Measurements from ENCODE around the gene P2RY10.

Gene P2RY10

DNA sequence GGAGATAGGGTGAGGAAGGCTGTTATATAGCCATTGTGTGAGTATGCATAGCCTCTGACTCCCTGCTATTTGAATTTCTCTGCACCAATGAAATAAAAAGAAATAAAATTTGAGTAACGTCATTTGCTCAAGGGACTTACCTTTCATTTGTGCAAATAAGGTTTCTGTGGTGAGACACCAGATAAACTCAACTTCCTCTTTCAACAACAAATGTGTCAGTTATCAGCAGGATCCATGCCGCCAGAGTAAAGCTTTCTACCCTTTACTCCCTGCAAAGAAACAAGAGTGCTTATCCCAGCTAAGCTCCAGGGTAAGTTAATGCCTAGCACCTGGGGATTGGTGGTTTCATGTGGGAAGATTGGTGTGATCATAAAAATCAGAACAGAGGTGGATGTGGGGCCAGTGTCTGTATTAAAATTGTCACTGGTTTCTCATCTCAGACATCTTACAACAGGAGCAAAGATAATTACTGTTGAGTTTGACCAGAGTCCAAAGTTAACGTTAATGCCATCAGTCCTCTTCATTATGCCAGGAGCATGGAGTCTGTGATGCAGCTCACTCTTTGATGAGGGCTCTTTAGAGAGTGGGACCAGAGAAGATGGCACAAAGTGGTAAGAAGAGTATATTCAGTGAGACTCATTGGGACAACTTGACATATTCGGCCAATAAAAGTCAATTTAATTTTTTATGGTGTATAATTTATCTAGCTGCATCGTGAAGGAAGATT is at the start of gene P2RY10:
Gene P2RY10, plus strand, starts transcription at position 206 of the 727 bp plus-strand sequence. CDS start 15,130 bp downstream, outside the sequence.
- no peak within 1 kb of the TSS for H3K27ac ChIP-seq
- TF ChIP-seq, protein P1, sequence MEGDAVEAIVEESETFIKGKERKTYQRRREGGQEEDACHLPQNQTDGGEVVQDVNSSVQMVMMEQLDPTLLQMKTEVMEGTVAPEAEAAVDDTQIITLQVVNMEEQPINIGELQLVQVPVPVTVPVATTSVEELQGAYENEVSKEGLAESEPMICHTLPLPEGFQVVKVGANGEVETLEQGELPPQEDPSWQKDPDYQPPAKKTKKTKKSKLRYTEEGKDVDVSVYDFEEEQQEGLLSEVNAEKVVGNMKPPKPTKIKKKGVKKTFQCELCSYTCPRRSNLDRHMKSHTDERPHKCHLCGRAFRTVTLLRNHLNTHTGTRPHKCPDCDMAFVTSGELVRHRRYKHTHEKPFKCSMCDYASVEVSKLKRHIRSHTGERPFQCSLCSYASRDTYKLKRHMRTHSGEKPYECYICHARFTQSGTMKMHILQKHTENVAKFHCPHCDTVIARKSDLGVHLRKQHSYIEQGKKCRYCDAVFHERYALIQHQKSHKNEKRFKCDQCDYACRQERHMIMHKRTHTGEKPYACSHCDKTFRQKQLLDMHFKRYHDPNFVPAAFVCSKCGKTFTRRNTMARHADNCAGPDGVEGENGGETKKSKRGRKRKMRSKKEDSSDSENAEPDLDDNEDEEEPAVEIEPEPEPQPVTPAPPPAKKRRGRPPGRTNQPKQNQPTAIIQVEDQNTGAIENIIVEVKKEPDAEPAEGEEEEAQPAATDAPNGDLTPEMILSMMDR (IDR thresholded peaks at IDR 0.05; ENCODE audit: low read depth, low read length, missing control alignments), result no peak
- no peak within 1 kb of the TSS for H3K4me3 ChIP-seq (ENCODE audit: low read depth, low read length)
- H3K27me3 ChIP-seq (replicated peaks), result no peaks in the 10 kb centered on the region
- no peak for DNase-seq
- in situ Hi-C loops (cut with HindIII; ENCODE audit: low pct_ligation_motif_present, low sequenced_read_pairs), result no loop called here
- no peaks in the 10 kb centered on the region for H3K36me3 ChIP-seq (replicated peaks)

DNA sequence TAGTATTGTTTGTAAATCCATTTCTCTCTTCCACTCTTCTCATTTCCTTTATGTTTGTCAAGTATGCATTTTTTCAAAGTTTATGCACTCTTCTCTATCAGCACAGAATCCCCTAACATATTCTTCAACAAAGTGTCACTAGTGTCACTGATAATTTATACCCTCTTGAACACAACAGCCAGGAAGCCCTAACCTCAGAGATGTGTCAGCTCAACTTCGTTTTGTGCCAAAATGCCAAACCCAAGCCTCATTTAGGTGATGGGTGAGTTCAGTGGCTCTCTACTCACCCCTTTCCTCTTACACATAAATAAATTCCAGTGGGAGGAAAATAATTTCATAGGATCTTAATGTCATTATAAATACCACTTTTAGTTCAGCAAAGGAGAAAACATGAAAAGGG is 22.4 kb upstream of the P2RY10 start:
- H3K36me3 ChIP-seq (replicated peaks), result no peaks in the 10 kb centered on the region
- H3K27ac ChIP-seq, result no peak overlapping the region
- DNase-seq, result no peak
- in situ Hi-C loops (cut with HindIII; ENCODE audit: low pct_ligation_motif_present, low sequenced_read_pairs), result no loop called here
- TF ChIP-seq, protein P1 (IDR thresholded peaks at IDR 0.05; ENCODE audit: low read depth, low read length, missing control alignments), result no peak
- no peak overlapping the region for H3K4me3 ChIP-seq (ENCODE audit: low read depth, low read length)
- H3K27me3 ChIP-seq (replicated peaks), result no peaks in the 10 kb centered on the region

DNA sequence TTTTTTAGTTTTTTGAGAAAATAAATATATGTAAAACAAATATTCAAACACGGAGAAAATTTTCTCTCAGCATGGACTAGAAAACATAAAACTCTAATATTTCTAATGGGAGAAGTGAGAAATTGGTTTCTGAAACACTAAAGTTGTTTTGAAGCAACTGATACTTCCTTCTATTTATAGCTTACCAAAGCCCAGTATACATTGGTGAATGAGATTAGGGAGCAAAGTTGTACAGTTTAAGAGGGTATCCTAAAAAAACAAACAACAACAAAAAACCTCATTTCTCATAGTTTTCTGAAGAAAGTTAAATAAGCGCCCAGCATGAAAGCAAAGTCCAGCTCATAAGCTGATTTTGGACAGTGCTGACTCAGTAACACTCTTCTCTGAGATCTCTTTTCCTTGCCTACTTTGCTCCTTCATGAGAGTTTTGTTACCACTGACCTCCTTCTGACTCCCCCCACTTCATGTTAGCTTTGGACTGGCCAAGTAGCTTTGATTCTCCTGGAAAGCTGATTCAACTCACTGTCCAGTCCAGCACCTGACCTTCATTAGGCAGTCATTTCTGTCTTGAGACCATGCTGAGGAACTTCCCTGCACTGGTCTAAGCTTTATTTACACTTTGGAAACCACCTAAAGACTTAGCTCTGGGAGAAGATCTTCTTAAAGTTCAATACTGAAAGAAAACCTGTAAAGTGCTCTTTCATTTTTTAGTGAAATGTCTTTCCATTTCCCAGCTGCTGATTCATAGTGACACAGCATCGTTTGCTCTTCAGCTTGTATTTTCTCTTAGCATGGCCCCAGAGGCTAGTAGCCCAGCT is 21.8 kb upstream of the P2RY10 start:
- no peak for DNase-seq
- no peak overlapping the region for H3K27ac ChIP-seq
- H3K4me3 ChIP-seq (ENCODE audit: low read depth, low read length), result no peak overlapping the region
- H3K36me3 ChIP-seq (replicated peaks), result no peaks in the 10 kb centered on the region
- in situ Hi-C loops (cut with HindIII; ENCODE audit: low pct_ligation_motif_present, low sequenced_read_pairs), result no loop called here
- TF ChIP-seq, protein P1 (IDR thresholded peaks at IDR 0.05; ENCODE audit: low read depth, low read length, missing control alignments), result no peak
- H3K27me3 ChIP-seq (replicated peaks), result no peaks in the 10 kb centered on the region

DNA sequence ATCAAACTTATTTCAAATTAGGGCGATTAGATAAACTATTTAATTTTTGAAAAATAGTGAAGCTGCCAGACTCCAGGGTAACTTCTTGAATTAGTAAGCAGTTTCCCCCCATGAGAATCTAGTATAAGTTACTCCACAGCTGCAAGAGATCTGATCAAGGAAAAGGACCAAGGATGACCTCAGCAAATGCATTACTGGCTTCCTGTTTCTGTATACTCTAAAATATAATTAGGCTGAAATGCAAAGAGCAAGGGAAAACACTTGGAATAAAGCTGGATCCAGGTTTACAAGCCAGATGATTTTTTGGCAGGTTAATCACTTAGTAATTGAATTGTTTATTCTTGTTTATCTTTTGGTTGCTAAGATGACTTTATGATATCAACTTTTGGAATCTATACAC is 13.4 kb upstream of the P2RY10 start:
- in situ Hi-C loops (cut with HindIII; ENCODE audit: low pct_ligation_motif_present, low sequenced_read_pairs), result no loop called here
- Histone ChIP-seq H3K36me3 (replicated peaks) (no peaks in the 10 kb centered on the region), H3K27me3 (replicated peaks) (no peaks in the 10 kb centered on the region), H3K4me3 (ENCODE audit: low read depth, low read length) (no peak overlapping the region), H3K27ac (no peak overlapping the region)
- no peak for DNase-seq
- TF ChIP-seq, protein P1 (IDR thresholded peaks at IDR 0.05; ENCODE audit: low read depth, low read length, missing control alignments), result no peak

DNA sequence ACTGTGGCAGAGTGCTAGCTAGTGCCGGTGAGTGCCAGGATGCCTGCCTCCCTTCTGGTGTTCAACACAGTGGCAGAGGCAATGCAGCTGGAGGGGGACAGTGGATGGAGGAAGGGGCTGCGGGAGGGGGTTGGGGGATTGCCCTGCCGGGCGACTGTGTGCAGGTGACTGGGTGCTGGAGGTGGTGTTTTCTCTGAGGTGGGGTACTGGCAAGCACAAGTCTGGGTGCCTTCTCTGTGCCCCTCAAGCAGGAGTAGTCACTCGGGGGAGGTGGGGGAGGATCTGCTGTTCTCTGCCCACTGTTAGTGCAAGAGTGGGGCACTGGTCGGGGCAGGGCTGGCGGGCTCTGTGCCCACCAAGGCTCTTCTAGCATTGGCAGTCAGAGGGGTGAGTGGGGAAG is 10.3 kb upstream of the P2RY10 start:
- no peaks in the 10 kb centered on the region for H3K27me3 ChIP-seq (replicated peaks)
- no peaks in the 10 kb centered on the region for H3K36me3 ChIP-seq (replicated peaks)
- in situ Hi-C loops (cut with HindIII; ENCODE audit: low pct_ligation_motif_present, low sequenced_read_pairs), result no loop called here
- TF ChIP-seq, protein P1 (IDR thresholded peaks at IDR 0.05; ENCODE audit: low read depth, low read length, missing control alignments), result no peak
- no peak overlapping the region for H3K27ac ChIP-seq
- H3K4me3 ChIP-seq (ENCODE audit: low read depth, low read length), result no peak overlapping the region
- DNase-seq, result no peak

Data from brain microvascular endothelial cell (primary cell).